ENCODE data around the gene BHMT2.

GRCh38 chr5:79105868-79106267 is 36.3 kb downstream of the BHMT2 start:
- TF ChIP-seq CTCF (IDR thresholded peaks at IDR 0.05) (no peak), POLR2A (IDR thresholded peaks at IDR 0.05) (no peak)

Data from esophagus squamous epithelium (tissue), 4 donors.